ENCODE measurements around the gene TST. TPM values are rescaled to one million over a fixed set of nuclear protein-coding genes. Genes with fewer than 3 reads are reported as not detected.

TST gene
- total RNA-seq, 4 donors from 2014 or later, result 44.1 to 76.4 (median 66.7) TPM

DNA sequence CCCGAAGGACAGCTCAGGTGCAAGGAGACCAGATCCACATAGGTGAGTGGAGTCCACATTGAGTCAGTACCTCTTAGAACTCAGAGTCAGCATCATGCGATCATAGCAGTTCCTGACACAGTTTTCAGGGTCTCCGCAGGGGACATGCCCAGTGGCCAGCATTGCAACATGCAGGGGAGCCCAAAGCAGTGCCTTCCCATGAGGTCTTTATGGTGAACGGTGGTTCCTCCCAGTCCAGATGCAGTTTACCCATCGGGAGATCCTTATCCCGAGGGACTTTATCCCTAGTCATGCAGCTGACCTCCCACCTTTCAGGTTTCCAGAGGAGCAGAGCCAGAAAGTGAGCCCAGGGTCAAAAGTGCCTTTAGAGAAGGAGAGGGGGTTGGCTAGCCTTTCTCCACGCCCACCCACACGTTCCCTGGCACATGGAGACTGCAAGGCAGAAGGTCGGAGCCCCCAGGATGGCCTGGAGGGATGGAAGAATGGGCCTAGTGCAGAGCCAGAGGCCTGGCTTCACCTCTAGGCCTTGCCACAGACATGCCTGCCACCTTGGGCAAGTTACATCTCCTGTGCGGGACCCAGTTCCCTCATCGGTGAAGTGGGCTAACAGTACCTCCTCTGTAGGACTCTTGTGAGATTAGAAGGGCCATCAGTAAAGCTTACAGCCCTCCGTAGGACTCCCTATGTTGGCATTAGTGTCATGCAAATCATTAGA is 38.7 kb upstream of the TST start:
- Histone ChIP-seq H3K9me3 (no peaks in the 10 kb centered on the region), H3K4me3 (no peak overlapping the region), H3K27ac (no peak overlapping the region), H3K4me1 (peaks cover 0 to 8% (median 0%) of the 10 kb centered on the region in 4 donors), H3K36me3 (peaks cover 0 to 91% (median 0%) of the 10 kb centered on the region in 3 donors), H3K27me3 (no peaks in the 10 kb centered on the region)
- 82 to 86% methylated on average over 12 of the region's 12 CpGs for WGBS, 2 donors
- no peak for DNase-seq (ENCODE audit: low spot score in 2 of 2)
- TF ChIP-seq EP300 (IDR thresholded peaks at IDR 0.05) (no peak), POLR2A (IDR thresholded peaks at IDR 0.05) (no peak)
- TF ChIP-seq, protein P1, sequence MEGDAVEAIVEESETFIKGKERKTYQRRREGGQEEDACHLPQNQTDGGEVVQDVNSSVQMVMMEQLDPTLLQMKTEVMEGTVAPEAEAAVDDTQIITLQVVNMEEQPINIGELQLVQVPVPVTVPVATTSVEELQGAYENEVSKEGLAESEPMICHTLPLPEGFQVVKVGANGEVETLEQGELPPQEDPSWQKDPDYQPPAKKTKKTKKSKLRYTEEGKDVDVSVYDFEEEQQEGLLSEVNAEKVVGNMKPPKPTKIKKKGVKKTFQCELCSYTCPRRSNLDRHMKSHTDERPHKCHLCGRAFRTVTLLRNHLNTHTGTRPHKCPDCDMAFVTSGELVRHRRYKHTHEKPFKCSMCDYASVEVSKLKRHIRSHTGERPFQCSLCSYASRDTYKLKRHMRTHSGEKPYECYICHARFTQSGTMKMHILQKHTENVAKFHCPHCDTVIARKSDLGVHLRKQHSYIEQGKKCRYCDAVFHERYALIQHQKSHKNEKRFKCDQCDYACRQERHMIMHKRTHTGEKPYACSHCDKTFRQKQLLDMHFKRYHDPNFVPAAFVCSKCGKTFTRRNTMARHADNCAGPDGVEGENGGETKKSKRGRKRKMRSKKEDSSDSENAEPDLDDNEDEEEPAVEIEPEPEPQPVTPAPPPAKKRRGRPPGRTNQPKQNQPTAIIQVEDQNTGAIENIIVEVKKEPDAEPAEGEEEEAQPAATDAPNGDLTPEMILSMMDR (IDR thresholded peaks at IDR 0.05), result no peak

DNA sequence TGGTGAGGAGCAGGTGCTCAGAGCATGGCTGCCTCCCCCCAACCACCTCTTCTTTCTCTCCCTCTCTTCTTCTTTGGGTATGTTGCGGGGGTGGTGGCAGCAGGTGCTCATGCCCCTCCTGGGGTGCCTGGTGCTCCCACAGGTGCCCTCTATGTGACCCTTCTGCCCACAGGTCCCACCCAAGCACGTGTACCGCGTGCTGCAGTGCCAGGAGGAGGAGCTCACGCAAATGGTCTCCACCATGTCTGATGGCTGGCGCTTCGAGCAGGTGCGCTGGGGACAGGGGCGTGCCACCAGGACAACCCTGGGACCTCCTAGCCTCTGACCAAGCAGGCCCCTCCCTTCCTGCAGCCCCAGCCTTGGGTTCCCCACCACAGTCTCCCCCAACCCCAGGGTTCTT is 38.0 kb upstream of the TST start:
- Histone ChIP-seq H3K4me1 (peaks cover 0 to 15% (median 5%) of the 10 kb centered on the region in 4 donors), H3K27ac (no peak overlapping the region), H3K9me3 (no peaks in the 10 kb centered on the region), H3K36me3 (peaks cover 0 to 92% (median 0%) of the 10 kb centered on the region in 3 donors), H3K27me3 (no peaks in the 10 kb centered on the region), H3K4me3 (no peak overlapping the region)
- TF ChIP-seq, protein P1 (IDR thresholded peaks at IDR 0.05), result no peak
- no peak for TF ChIP-seq POLR2A (IDR thresholded peaks at IDR 0.05)
- TF ChIP-seq EP300 (IDR thresholded peaks at IDR 0.05), result no peak
- no peak for DNase-seq (ENCODE audit: low spot score in 2 of 2)
- WGBS, 2 donors, result 81 to 84% methylated on average over 8 to 9 of the region's 9 CpGs

DNA sequence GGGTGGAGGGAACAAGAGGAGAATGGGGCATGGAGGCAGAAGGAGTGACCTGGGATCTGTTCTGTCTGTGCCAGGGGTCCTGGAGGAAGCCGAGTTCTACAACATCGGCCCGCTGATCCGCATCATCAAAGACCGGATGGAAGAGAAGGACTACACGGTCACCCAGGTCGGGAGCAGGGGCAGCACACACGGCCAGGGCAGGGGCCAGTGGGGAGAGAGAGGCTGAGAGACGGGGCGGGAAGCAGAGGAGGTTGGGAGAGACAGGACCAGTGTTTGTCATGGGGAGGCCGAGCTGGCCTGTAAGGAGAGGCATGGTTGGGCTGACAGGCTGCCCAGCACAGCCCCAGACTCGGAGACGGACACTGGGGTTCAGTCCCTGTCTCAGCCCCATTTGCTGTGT is 37.0 kb upstream of the TST start:
- DNase-seq (ENCODE audit: low spot score in 2 of 2), result no peak
- no peak overlapping the region for H3K27ac ChIP-seq
- H3K27me3 ChIP-seq, result no peaks in the 10 kb centered on the region
- peaks cover 0 to 22% (median 9%) of the 10 kb centered on the region in 4 donors for H3K4me1 ChIP-seq
- H3K9me3 ChIP-seq, result no peaks in the 10 kb centered on the region
- H3K4me3 ChIP-seq, result no peak overlapping the region
- H3K36me3 ChIP-seq, result peaks cover 0 to 83% (median 0%) of the 10 kb centered on the region in 3 donors
- WGBS, 2 donors, result 91% methylated on average over 13 of the region's 13 CpGs
- TF ChIP-seq, protein P1 (IDR thresholded peaks at IDR 0.05), result no peak

DNA sequence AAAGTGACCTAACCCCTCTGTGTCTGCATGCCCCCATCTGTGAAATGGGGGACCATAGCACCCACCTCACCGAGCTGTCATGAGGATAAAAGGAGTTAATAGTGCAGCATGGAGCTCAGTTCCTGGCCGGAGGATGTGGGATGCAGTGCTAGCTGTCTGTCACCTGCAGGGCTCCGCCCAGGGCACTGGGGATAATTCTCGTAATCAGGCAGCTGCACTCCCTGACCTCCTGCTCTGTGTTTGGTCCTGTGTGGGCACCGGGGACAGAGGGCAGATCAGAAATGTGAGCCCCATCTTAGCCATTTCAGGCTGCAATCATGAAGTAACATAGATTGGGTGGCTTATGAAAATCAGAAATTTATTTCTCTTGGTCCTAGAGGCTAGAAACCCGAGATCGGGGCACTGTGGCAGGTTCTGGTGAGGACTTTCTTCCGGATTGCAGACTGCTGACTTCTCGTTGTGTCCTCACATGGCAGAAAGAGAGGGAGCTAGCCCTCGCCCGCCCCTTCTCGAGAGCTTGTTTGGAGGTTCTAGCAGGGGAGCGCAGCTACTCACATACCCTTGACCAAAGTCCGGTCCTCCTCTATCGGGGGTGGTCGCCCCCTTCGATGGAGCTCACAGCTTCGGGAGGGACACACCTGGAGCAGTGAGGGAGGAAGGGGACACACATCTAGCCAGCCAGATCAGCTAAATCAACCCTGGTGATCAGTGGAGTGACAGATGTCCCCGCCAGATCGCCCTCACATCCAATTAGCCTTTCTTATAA is 35.5 kb upstream of the TST start:
- 84 to 87% methylated on average over 19 to 20 of the region's 20 CpGs for WGBS, 2 donors
- Histone ChIP-seq H3K36me3 (peaks cover 0 to 69% (median 0%) of the 10 kb centered on the region in 3 donors), H3K27ac (no peak overlapping the region), H3K27me3 (no peaks in the 10 kb centered on the region), H3K4me1 (peaks cover 0 to 28% (median 9%) of the 10 kb centered on the region in 4 donors), H3K9me3 (no peaks in the 10 kb centered on the region), H3K4me3 (no peak overlapping the region)
- no peak for DNase-seq (ENCODE audit: low spot score in 2 of 2)
- no peak for TF ChIP-seq POLR2A (IDR thresholded peaks at IDR 0.05)
- no peak for TF ChIP-seq EP300 (IDR thresholded peaks at IDR 0.05)

DNA sequence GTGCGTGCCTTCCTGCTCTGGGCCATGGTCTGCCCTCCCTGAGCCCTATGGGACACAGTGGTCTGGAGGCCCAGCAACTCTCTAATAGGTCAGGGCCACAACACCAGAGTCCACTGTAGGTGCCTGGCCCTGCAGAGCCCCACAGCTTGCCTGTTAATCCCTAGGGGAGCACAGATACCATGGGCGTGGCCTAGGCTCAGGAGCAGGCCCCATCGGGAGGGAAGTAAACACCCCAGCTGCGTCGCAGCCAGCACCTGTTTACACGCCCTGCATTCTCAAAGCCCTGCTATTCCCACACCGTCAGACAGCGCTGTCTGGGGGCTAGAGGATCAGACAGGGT is 34.8 kb upstream of the TST start:
- DNase-seq (ENCODE audit: low spot score in 2 of 2), result no peak
- H3K27me3 ChIP-seq, result no peaks in the 10 kb centered on the region
- H3K27ac ChIP-seq, result no peak overlapping the region
- H3K36me3 ChIP-seq, result peaks cover 0 to 61% (median 0%) of the 10 kb centered on the region in 3 donors
- TF ChIP-seq, protein P1 (IDR thresholded peaks at IDR 0.05), result no peak
- TF ChIP-seq POLR2A (IDR thresholded peaks at IDR 0.05), result no peak
- TF ChIP-seq EP300 (IDR thresholded peaks at IDR 0.05), result no peak
- H3K4me3 ChIP-seq, result no peak overlapping the region
- WGBS, 2 donors, result 73 to 96% methylated on average over 7 to 8 of the region's 8 CpGs
- no peaks in the 10 kb centered on the region for H3K9me3 ChIP-seq
- H3K4me1 ChIP-seq, result peaks cover 0 to 28% (median 9%) of the 10 kb centered on the region in 4 donors

Measured in tibial nerve (tissue), 4 donors.